GM13976 (cell line): ENCODE data around the gene TMC4.
"Not testable (repeated sequence)": the region's sequence is repeated elsewhere in the genome, so short reads cannot be mapped to it uniquely, and the experiment has no call there.

Source experiments
- DNase-seq: peaks from one replicate; pipeline ENCODE4 v3.0.0; 2012; ENCODE audit warnings: low spot score
- CTCF ChIP-seq: IDR thresholded peaks from 2 replicates; pipeline ENCODE4 v1.5.1; 2012; ENCODE audit warnings: borderline replicate concordance, mild to moderate bottlenecking; ENCODE audit not compliant: insufficient read depth; ENCODE audit errors: extremely low read depth, missing control alignments, control extremely low read depth
- in situ Hi-C: fragments of 300-500 bp; cut with MboI; formaldehyde crosslinking; loops from one replicate; pipeline ENCODE4 v1.12.0; 2022; ENCODE audit warnings: low sequenced_read_pairs, mixed read lengths, inconsistent platforms; ENCODE audit not compliant: unreplicated experiment

Gene TMC4

GRCh38 chr19:54172471-54173358, at the start of gene TMC4:
TMC4 (minus strand) TSS chr19:54173160; CDS start chr19:54173117, 43 bp downstream.
- in situ Hi-C loops = no loop called here
- DNase-seq = no peak

GRCh38 chr19:54221947-54222346, 49.0 kb upstream of the TMC4 start:
- not testable (repeated sequence) for DNase-seq

More at GRCh38 chr19:54172471-54173358, at the start of gene TMC4:
- no peak for TF ChIP-seq CTCF

GRCh38 chr19:54219702-54220101, 46.7 kb upstream of the TMC4 start:
- in situ Hi-C loops, DNase-seq: not testable (repeated sequence)

More at GRCh38 chr19:54221947-54222346, 49.0 kb upstream of the TMC4 start:
- in situ Hi-C loops = not testable (repeated sequence)

GRCh38 chr19:54218960-54219661, 46.2 kb upstream of the TMC4 start:
- no peak for DNase-seq
- TF ChIP-seq CTCF = no peak
- in situ Hi-C loops = no loop called here

GRCh38 chr19:54218259-54218658, 45.3 kb upstream of the TMC4 start:
- in situ Hi-C loops = no loop called here
- no peak for DNase-seq
- TF ChIP-seq CTCF = no peak

- DNase-seq, in situ Hi-C loops: not testable (repeated sequence)
Measured at GRCh38 chr19:54217517-54218247, 44.7 kb upstream of the TMC4 start.

GRCh38 chr19:54216869-54217268, 43.9 kb upstream of the TMC4 start:
- in situ Hi-C loops = no loop called here
- no peak for DNase-seq
- no peak for TF ChIP-seq CTCF

GRCh38 chr19:54214734-54215133, 41.8 kb upstream of the TMC4 start:
- DNase-seq, in situ Hi-C loops: not testable (repeated sequence)

- in situ Hi-C loops, DNase-seq: not testable (repeated sequence)
Measured at GRCh38 chr19:54214217-54214616, 41.3 kb upstream of the TMC4 start.
